B cell (primary cell): ENCODE data around the gene PRELID2. TPM values are rescaled to one million over a fixed set of nuclear protein-coding genes. Genes with fewer than 3 reads are reported as not detected.
"Not testable (repeated sequence)": the region's sequence is repeated elsewhere in the genome, so short reads cannot be mapped to it uniquely, and the experiment has no call there.

Experiments used
- ATAC-seq: fragments of 200-7000 bp; cut with Tn5 transposase; one replicate; pipeline ENCODE4 v1.10.0; 2021; ENCODE audit warnings: low read depth, mild to moderate bottlenecking, moderate number of reproducible peaks, moderate library complexity
- CTCF ChIA-PET: fragments of 350-600 bp; sonication (Branson Sonifier 250); formaldehyde crosslinking; loops from one replicate; lab custom pipeline; 2021; ENCODE audit warnings: antibody characterized with exemption, inconsistent platforms; lab: Charles Lee
- POLR2A ChIA-PET: fragments of 350-600 bp; sonication (Branson Sonifier 250); formaldehyde crosslinking; loops from one replicate; lab custom pipeline; 2021; ENCODE audit warnings: antibody characterized with exemption; lab: Charles Lee
- DNase-seq: peaks from one replicate; pipeline ENCODE4 v3.0.0; 2013
- H2AFZ ChIP-seq: 2 replicates; pipeline ENCODE4 v1.6.1; 2012; ENCODE audit warnings: mild to moderate bottlenecking, low read depth, low read length; ENCODE audit not compliant: insufficient read depth, poor library complexity, severe bottlenecking
- H3K27ac ChIP-seq, 2 donors: 1 replicate in 1 of 2; 2 replicates in 1 of 2; pipeline ENCODE4 v1.5.1; 2012 to 2013; ENCODE audit warnings: low read length in 2 of 2, mild to moderate bottlenecking in 2 of 2, moderate library complexity in 1 of 2
- H3K27me3 ChIP-seq, 4 experiments: fragments of 200-600 bp in 1 of 4; sonication (generic) in 1 of 4; replicated peaks in 1 of 4; 1 replicate in 2 of 4; 2 replicates in 2 of 4; pipeline versions ENCODE4 v1.6.1 to v1.7.0; 2013 to 2016; ENCODE audit warnings: low read length in 3 of 4, mild to moderate bottlenecking in 2 of 4, mixed read lengths in 1 of 4, moderate library complexity in 1 of 4; ENCODE audit not compliant: insufficient read depth in 4 of 4, control insufficient read depth in 3 of 4; ENCODE audit errors: control extremely low read depth in 1 of 4
- H3K36me3 ChIP-seq, 2 experiments: replicated peaks in 1 of 2; 1 replicate in 1 of 2; 2 replicates in 1 of 2; pipeline versions ENCODE4 v1.6.1 to v1.7.1; 2013; ENCODE audit warnings: low read length in 1 of 2; ENCODE audit not compliant: insufficient read depth in 2 of 2, control insufficient read depth in 1 of 2; ENCODE audit errors: control extremely low read depth in 1 of 2, extremely low read depth in 1 of 2
- H3K4me1 ChIP-seq, 2 donors: fragments of 200-600 bp in 1 of 2; sonication (generic) in 1 of 2; 1 replicate in 1 of 2; 2 replicates in 1 of 2; pipeline versions ENCODE4 v1.5.1 to v1.6.1; 2013 to 2017; ENCODE audit warnings: low read length in 2 of 2; ENCODE audit not compliant: control insufficient read depth in 2 of 2, insufficient read depth in 2 of 2
- H3K4me2 ChIP-seq: replicated peaks from 2 replicates; pipeline ENCODE3; 2012; ENCODE audit warnings: mild to moderate bottlenecking, low read depth, low read length; ENCODE audit not compliant: poor library complexity, severe bottlenecking
- H3K4me3 ChIP-seq, 5 experiments: fragments of 200-600 bp in 1 of 5; sonication (generic) in 1 of 5; 1 replicate in 3 of 5; 2 replicates in 2 of 5; pipeline versions ENCODE4 v1.5.1 to v1.7.0; 2011 to 2016; ENCODE audit warnings: low read length in 4 of 5, mild to moderate bottlenecking in 4 of 5, low read depth in 2 of 5, control low read depth in 1 of 5, moderate library complexity in 1 of 5; ENCODE audit not compliant: insufficient read depth in 1 of 5; ENCODE audit errors: control extremely low read depth in 1 of 5, extremely low read depth in 1 of 5
- H3K79me2 ChIP-seq: fragments of 200-600 bp; sonication (generic); one replicate; pipeline ENCODE4 v1.6.0; 2016; ENCODE audit warnings: low read length; ENCODE audit not compliant: control insufficient read depth, insufficient read depth
- H3K9ac ChIP-seq: fragments of 200-600 bp; sonication (generic); 2 replicates; pipeline ENCODE4 v1.6.1; 2017; ENCODE audit warnings: mild to moderate bottlenecking, low read length, moderate library complexity
- H3K9me3 ChIP-seq, 3 donors: one replicate each; pipeline versions ENCODE4 v1.6.1 to v1.7.1; 2013; ENCODE audit warnings: low read length in 2 of 3; ENCODE audit not compliant: control insufficient read depth in 2 of 3, insufficient read depth in 1 of 3; ENCODE audit errors: control extremely low read depth in 1 of 3
- H4K20me1 ChIP-seq: 2 replicates; pipeline ENCODE4 v1.6.0; 2012; ENCODE audit warnings: mild to moderate bottlenecking, low read length; ENCODE audit not compliant: insufficient read depth, control insufficient read depth, poor library complexity, severe bottlenecking
- H3K27ac Mint-ChIP-seq: one replicate; pipeline ENCODE4 v1.8.0; 2021; ENCODE audit warnings: mixed read lengths
- H3K27me3 Mint-ChIP-seq: one replicate; pipeline ENCODE4 v1.8.0; 2021; ENCODE audit warnings: mixed read lengths
- H3K4me1 Mint-ChIP-seq: one replicate; pipeline ENCODE4 v1.8.0; 2021; ENCODE audit warnings: mixed read lengths
- H3K4me3 Mint-ChIP-seq: one replicate; pipeline ENCODE4 v1.8.0; 2021; ENCODE audit warnings: mixed read lengths
- H3K9me3 Mint-ChIP-seq: one replicate; pipeline ENCODE4 v1.8.0; 2022; ENCODE audit warnings: mixed read lengths; ENCODE audit not compliant: insufficient read depth
- EZH2 ChIP-seq: IDR thresholded peaks from 2 replicates; pipeline ENCODE4 v1.6.1; 2012; ENCODE audit warnings: borderline replicate concordance, low read depth, mild to moderate bottlenecking, moderate library complexity, low read length; ENCODE audit not compliant: insufficient read depth, poor library complexity, severe bottlenecking
- WGBS: methylation state at CpG from one replicate; pipeline ENCODE4 v1.1.5; 2013; ENCODE audit warnings: missing lambda C conversion rate; ENCODE audit not compliant: insufficient coverage; 5-methylcytosine and 5-hydroxymethylcytosine counted together
- intact Hi-C: fragments of 100-400 bp; cut with micrococcal nuclease; formaldehyde crosslinking; loops from one replicate; pipeline ENCODE4 v1.10.0; 2022
- polyA plus RNA-seq: library from polyadenylated mRNA; depleted of rRNA; stranded (reverse); fragments of >200 nt; gene quantifications from 2 replicates; pipeline ENCODE4 v1.2.3, GENCODE V29; 2012
- total RNA-seq, 2 donors: library from RNA; stranded (reverse); fragments of 120-200 nt in 1 of 2; gene quantifications; 1 replicate in 1 of 2; 2 replicates in 1 of 2; pipeline versions ENCODE4 v1.2.3 to v1.2.4, GENCODE V29; 2013 to 2022
- TF ChIP-seq, protein P1 (sequence below): fragments of 200-600 bp; IDR thresholded peaks from one replicate; pipeline ENCODE4 v1.8.0; 2022; ENCODE audit warnings: antibody characterized with exemption, mild to moderate bottlenecking

PRELID2 gene
- total and polyA plus RNA-seq, 2 donors (not counting 1 experiment from before 2014, with no cell fraction given), result 0.63 to 2.7 TPM

DNA sequence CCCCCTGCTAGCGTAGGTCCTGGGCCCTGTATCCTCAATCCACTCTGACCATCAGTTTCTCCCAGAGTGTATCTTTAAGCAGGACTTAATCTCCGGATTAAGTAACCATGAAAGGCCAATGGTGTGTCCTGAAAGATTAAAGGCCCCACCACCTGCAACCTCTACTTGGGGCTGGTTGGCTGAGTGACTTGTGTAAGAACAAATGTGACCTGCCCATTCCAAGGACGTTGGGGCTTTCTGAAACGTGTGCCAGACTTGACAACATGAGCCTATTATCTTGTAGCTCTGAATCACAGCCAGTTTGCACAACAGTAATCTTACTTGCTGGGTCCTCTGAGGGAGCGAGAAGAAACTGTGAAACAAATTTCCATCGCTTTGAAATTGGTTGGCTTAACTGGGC lies 3.1 kb upstream of the PRELID2 start:
- Histone ChIP-seq H3K36me3 (no peaks in the 10 kb centered on the region), H3K4me3 (no peak overlapping the region), H3K27ac (no peak overlapping the region), H3K4me1 (peaks cover 9 to 17% of the 10 kb centered on the region in 2 donors), H3K4me2 (no peak overlapping the region), H3K27me3 (no peaks in the 10 kb centered on the region), H3K9me3 (no peaks in the 10 kb centered on the region), H2AFZ (no peak overlapping the region), H4K20me1 (no peaks in the 10 kb centered on the region), H3K79me2 (no peaks in the 10 kb centered on the region), H3K9ac (no peak overlapping the region)
- WGBS, result 75% methylated on average over 4 of the region's 6 CpGs
- ChIA-PET POLR2A (no interaction called here), CTCF (no interaction called here)
- TF ChIP-seq EZH2, result no peak
- TF ChIP-seq, protein P1, sequence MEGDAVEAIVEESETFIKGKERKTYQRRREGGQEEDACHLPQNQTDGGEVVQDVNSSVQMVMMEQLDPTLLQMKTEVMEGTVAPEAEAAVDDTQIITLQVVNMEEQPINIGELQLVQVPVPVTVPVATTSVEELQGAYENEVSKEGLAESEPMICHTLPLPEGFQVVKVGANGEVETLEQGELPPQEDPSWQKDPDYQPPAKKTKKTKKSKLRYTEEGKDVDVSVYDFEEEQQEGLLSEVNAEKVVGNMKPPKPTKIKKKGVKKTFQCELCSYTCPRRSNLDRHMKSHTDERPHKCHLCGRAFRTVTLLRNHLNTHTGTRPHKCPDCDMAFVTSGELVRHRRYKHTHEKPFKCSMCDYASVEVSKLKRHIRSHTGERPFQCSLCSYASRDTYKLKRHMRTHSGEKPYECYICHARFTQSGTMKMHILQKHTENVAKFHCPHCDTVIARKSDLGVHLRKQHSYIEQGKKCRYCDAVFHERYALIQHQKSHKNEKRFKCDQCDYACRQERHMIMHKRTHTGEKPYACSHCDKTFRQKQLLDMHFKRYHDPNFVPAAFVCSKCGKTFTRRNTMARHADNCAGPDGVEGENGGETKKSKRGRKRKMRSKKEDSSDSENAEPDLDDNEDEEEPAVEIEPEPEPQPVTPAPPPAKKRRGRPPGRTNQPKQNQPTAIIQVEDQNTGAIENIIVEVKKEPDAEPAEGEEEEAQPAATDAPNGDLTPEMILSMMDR, result no peak
- Mint-ChIP-seq H3K4me3 (no peak overlapping the region), H3K27ac (no peak overlapping the region), H3K9me3 (no peaks in the 10 kb centered on the region), H3K27me3 (peaks cover 18% of the 10 kb centered on the region), H3K4me1 (peaks cover 16% of the 10 kb centered on the region)
- intact Hi-C loops, result loop anchor here (5.0 kb wide), 1 partner anchor 1646 kb away; no protein-coding TSS in a partner anchor
- ATAC-seq, result no peak
- DNase-seq, result no peak

DNA sequence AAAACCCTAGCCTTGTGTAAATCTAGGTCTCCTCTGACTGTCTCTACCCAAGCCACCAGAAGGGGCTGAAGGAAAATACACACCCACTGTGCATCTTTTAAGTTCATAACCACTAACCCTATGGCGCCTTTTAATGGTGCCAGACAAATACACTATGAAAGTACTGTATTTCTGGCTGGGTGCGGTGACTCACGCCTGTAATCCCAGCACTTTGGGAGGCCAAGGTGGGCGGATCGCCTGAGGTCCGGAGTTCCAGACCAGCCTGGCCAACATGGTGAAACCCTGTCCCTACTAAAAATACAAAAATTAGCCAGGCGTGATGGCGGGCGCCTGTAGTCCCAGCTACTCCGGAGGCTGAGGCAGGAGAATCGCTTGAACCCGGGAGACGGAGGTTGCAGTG lies 1.1 kb upstream of the PRELID2 start:
- H3K36me3 ChIP-seq, H3K27ac Mint-ChIP-seq, H3K27me3 ChIP-seq, H3K79me2 ChIP-seq, H3K4me3 ChIP-seq, H3K9me3 ChIP-seq, H4K20me1 ChIP-seq, H3K9me3 Mint-ChIP-seq, ATAC-seq, POLR2A ChIA-PET, H3K27ac ChIP-seq, DNase-seq: not testable (repeated sequence)
- 98% methylated on average over 12 of the region's 13 CpGs for WGBS
- peaks cover 13% of the 10 kb centered on the region for H3K27me3 Mint-ChIP-seq
- H3K4me1 Mint-ChIP-seq, result peaks cover 16% of the 10 kb centered on the region
- peak overlapping the region; percentile 80 for H3K4me3 Mint-ChIP-seq
- peak overlapping the region; percentile 79 for H2AFZ ChIP-seq
- CTCF ChIA-PET, result interaction anchor here (3.6 kb wide), 1 partner anchor 10 kb away, joined by 17 read pairs; no protein-coding TSS in a partner anchor
- intact Hi-C loops, result loop anchor here (5.0 kb wide), 1 partner anchor 1644 kb away; no protein-coding TSS in a partner anchor
- H3K4me2 ChIP-seq, result peak overlapping the region; percentile 87
- H3K4me1 ChIP-seq, result peaks cover 9 to 17% of the 10 kb centered on the region in 2 donors
- peak overlapping the region; percentile 74 for H3K9ac ChIP-seq
